Heart left ventricle (tissue), 16 donors: Measurements from ENCODE around the gene ZNF799. TPM values are rescaled to one million over a fixed set of nuclear protein-coding genes. Genes with fewer than 3 reads are reported as not detected.

Experiments
- ATAC-seq, 4 donors: fragments of 200-7000 bp; cut with Tn5 transposase; one replicate each; pipeline ENCODE4 v1.9.1; 2020 to 2022; ENCODE audit warnings: moderate library complexity in 4 of 4, mild to moderate bottlenecking in 3 of 4, moderate number of reproducible peaks in 1 of 4
- DNase-seq, 5 donors: peaks; one replicate each; pipeline ENCODE4 v3.0.0-alpha.2; 2020
- H3K27ac ChIP-seq, 12 donors: fragments of 200-600 bp; sonication (generic) in 4 of 12; one replicate each; pipeline versions ENCODE4 v1.5.0 to v1.8.0; 2016 to 2022; ENCODE audit warnings: mild to moderate bottlenecking in 2 of 12
- H3K27me3 ChIP-seq, 9 donors: fragments of 200-600 bp; sonication (generic) in 2 of 9; one replicate each; pipeline versions ENCODE4 v1.5.1 to v1.8.0; 2016 to 2022; ENCODE audit warnings: mild to moderate bottlenecking in 3 of 9
- H3K36me3 ChIP-seq, 9 donors: fragments of 200-600 bp; sonication (generic) in 2 of 9; one replicate each; pipeline versions ENCODE4 v1.5.0 to v1.8.0; 2018 to 2022; ENCODE audit warnings: mild to moderate bottlenecking in 2 of 9
- H3K4me1 ChIP-seq, 12 donors: fragments of 200-600 bp; sonication (generic) in 4 of 12; one replicate each; pipeline versions ENCODE4 v1.5.0 to v1.8.0; 2016 to 2022; ENCODE audit warnings: mild to moderate bottlenecking in 3 of 12
- H3K4me3 ChIP-seq, 12 donors: fragments of 200-600 bp; sonication (generic) in 4 of 12; one replicate each; pipeline versions ENCODE4 v1.5.0 to v1.8.0; 2017 to 2022; ENCODE audit warnings: mild to moderate bottlenecking in 9 of 12, moderate library complexity in 4 of 12
- H3K9me3 ChIP-seq, 12 donors: fragments of 200-600 bp; sonication (generic) in 4 of 12; one replicate each; pipeline versions ENCODE4 v1.5.0 to v1.8.0; 2016 to 2022; ENCODE audit warnings: mild to moderate bottlenecking in 1 of 12
- CTCF ChIP-seq, 12 donors: fragments of 200-600 bp; sonication (generic) in 4 of 12; IDR thresholded peaks; one replicate each; pipeline versions ENCODE4 v1.5.0 to v1.8.0; 2018 to 2022; ENCODE audit warnings: antibody characterized with exemption in 12 of 12, mild to moderate bottlenecking in 5 of 12
- POLR2A ChIP-seq, 2 donors: fragments of 450-650 bp; IDR thresholded peaks; one replicate each; pipeline ENCODE4 v1.6.1; 2017; ENCODE audit warnings: antibody characterized with exemption in 2 of 2, mild to moderate bottlenecking in 2 of 2, moderate library complexity in 2 of 2
- WGBS, 4 donors: extraction: QIAGEN DNeasy Blood & Tissue Kit in 2 of 4; methylation state at CpG; one replicate each; pipeline versions ENCODE4 v1.1.5 to v1.1.7; 2013 to 2018; 5-methylcytosine and 5-hydroxymethylcytosine counted together
- intact Hi-C, 10 donors: fragments of 100-400 bp; cut with DNase I; formaldehyde crosslinking; loops; one replicate each; pipeline versions ENCODE4 v1.11.1 to v1.14.2; 2022
- polyA plus RNA-seq, 2 donors: library from polyadenylated mRNA; stranded (reverse); fragments of 200-250 nt; gene quantifications; one replicate each; pipeline ENCODE4 v1.2.3, GENCODE V29; 2013
- total RNA-seq, 9 donors: library from RNA; depleted of rRNA in 2 of 9; stranded (reverse); fragments of >200 nt in 2 of 9; fragmentation: NEBNext Ultra II Directional in 3 of 9; extraction: Animal tissue kit (Norgen Biotek cat#: 25700) in 3 of 9; gene quantifications; one replicate each; pipeline versions ENCODE4 v1.1.0 to v1.2.4, GENCODE V29; 2016 to 2023
- donor health status: ischemic (EF 13 %, LVEDD 7.1; RV severe dilation, severe dysfunction).
- donor health status: healthy with polysubstance abuse.
- donor health status: DM: no; HTN: yes; CAD: no.
- donor health status: DM: no; HTN: no; CAD: no.
- donor health status: ischemic (EF 25% LVEDD 6.9; RV normal size, moderate dysfunction).
- donor health status: ischemic (EF 25% LVEDD 5.7; RV mildly dilated, moderate dysfunction).
- donor health status: healthy.
- donor health status: DM: yes; HTN: yes; CAD: no.
- donor health status: ischemic (EF 35%, LVEDD 5.7; RV mildly dilated, moderate dysfunction).
- donor health status: nonischemic (EF 11% LVEDD 7.7; RV severe dilation, severe dysfunction).
- donor health status: DM: yes; HTN: yes; CAD: no.
- donor health status: PGD.
- donor health status: ischemic (EF 29% LVEDD 5.4; RV normal size, mild dysfunction).
- donor health status: nonischemic (EF 23%, LVEDD 6.1; RV moderate dilation, normal function).

ZNF799 gene
- total and polyA plus RNA-seq, 11 donors, result 1.5 to 3.9 (median 2.1) TPM

- intact Hi-C loops, result no loop called here
- DNase-seq (no peak), ATAC-seq (no peak)
- no peak for TF ChIP-seq CTCF (IDR thresholded peaks at IDR 0.05)
- H3K27me3 ChIP-seq, result no peaks in the 10 kb centered on the region
- peaks cover 0 to 44% (median 24%) of the 10 kb centered on the region in 9 donors for H3K36me3 ChIP-seq
- no peak overlapping the region for H3K4me3 ChIP-seq
- H3K27ac ChIP-seq, result no peak overlapping the region
- 47 to 90% (median 70%) methylated on average over 2 of the region's 2 CpGs for WGBS, 4 donors
- H3K4me1 ChIP-seq, result no peaks in the 10 kb centered on the region
- H3K9me3 ChIP-seq, result peaks cover 0 to 80% (median 24%) of the 10 kb centered on the region in 12 donors
These were observed 20.7 kb downstream of the ZNF799 start for GRCh38 chr19:12380444-12380737.

- intact Hi-C loops, result no loop called here
- DNase-seq, result no peak
- H3K4me1 ChIP-seq, result no peaks in the 10 kb centered on the region
- no peak overlapping the region for H3K4me3 ChIP-seq
- no peak for ATAC-seq
- peaks cover 0 to 85% (median 24%) of the 10 kb centered on the region in 12 donors for H3K9me3 ChIP-seq
- TF ChIP-seq POLR2A (IDR thresholded peaks at IDR 0.05), result no peak
- TF ChIP-seq CTCF (IDR thresholded peaks at IDR 0.05), result no peak
- H3K27me3 ChIP-seq, result no peaks in the 10 kb centered on the region
- WGBS, 4 donors, result 89 to 94% (median 94%) methylated on average over 5 of the region's 5 CpGs
- H3K27ac ChIP-seq, result no peak overlapping the region
- H3K36me3 ChIP-seq, result peaks cover 0 to 44% (median 24%) of the 10 kb centered on the region in 9 donors
These were observed 21.2 kb downstream of the ZNF799 start for GRCh38 chr19:12379732-12380443.

- no peak for TF ChIP-seq CTCF (IDR thresholded peaks at IDR 0.05)
- no peak for TF ChIP-seq POLR2A (IDR thresholded peaks at IDR 0.05)
- DNase-seq (no peak), ATAC-seq (no peak)
- no peaks in the 10 kb centered on the region for H3K4me1 ChIP-seq
- intact Hi-C loops, result no loop called here
- no peaks in the 10 kb centered on the region for H3K27me3 ChIP-seq
- H3K36me3 ChIP-seq, result no peaks in the 10 kb centered on the region
- H3K27ac ChIP-seq, result no peak overlapping the region
- WGBS, 4 donors, result 97 to 100% (median 98%) methylated on average over 1 of the region's 1 CpG
- peaks cover 0 to 42% (median 7%) of the 10 kb centered on the region in 12 donors for H3K9me3 ChIP-seq
- no peak overlapping the region for H3K4me3 ChIP-seq
These were observed 27.0 kb downstream of the ZNF799 start for GRCh38 chr19:12374026-12374425.

GRCh38 chr19:12365236-12366162 lies 35.6 kb downstream of the ZNF799 start, which contains the start of gene ZNF442:
Gene ZNF442 (minus strand): TSS chr19:12365683. CDS start chr19:12363631, 2,052 bp downstream.
- TF ChIP-seq POLR2A (IDR thresholded peaks at IDR 0.05) (peak; percentile 9 to 93), CTCF (IDR thresholded peaks at IDR 0.05) (peak; percentile 22 to 83 (median 66))
- peaks cover 0 to 19% (median 11%) of the 10 kb centered on the region in 12 donors for H3K4me1 ChIP-seq
- intact Hi-C loops, result loop anchor here in 5 of 10 donors (1.0 to 10.0 kb wide), 7 partner anchors 32 to 171 kb away; partner anchors contain the start of genes ZNF563 (in 4 of the 5), ZNF44 (in 3 of the 5) and ZNF799 (in 2 of the 5)
- peak within 1 kb of the TSS; percentile 66 to 99 (median 94) for H3K4me3 ChIP-seq
- no peaks in the 10 kb centered on the region for H3K9me3 ChIP-seq
- H3K27ac ChIP-seq, result peak within 1 kb of the TSS; percentile 77 to 97 (median 90)
- no peaks in the 10 kb centered on the region for H3K36me3 ChIP-seq
- peak; percentile 99 to 100 (median 99) for ATAC-seq
- no peaks in the 10 kb centered on the region for H3K27me3 ChIP-seq
- WGBS, 4 donors, result 1% methylated on average over 35 to 51 of the region's 51 CpGs
- DNase-seq, result peak; percentile 94 to 99 (median 98)
